UCSD-AML1 (cell line): Measurements from ENCODE around the gene COL13A1.

ENCODE experiments used
- DNase-seq: peaks from one replicate; lab custom pipeline; 2025; ENCODE audit not compliant: unreplicated experiment; lab: John Stamatoyannopoulos, UW

COL13A1 gene

GRCh38 chr10:69938541-69938991 lies 136.9 kb downstream of the COL13A1 start:
- DNase-seq: no peak

- no peak for DNase-seq
Measured at GRCh38 chr10:69939061-69939460, 137.4 kb downstream of the COL13A1 start.

- no peak for DNase-seq
Measured at GRCh38 chr10:69939481-69939880, 137.8 kb downstream of the COL13A1 start.

- no peak for DNase-seq
Measured at GRCh38 chr10:69941730-69942129, 140.0 kb downstream of the COL13A1 start.

GRCh38 chr10:69943292-69943820 lies 141.7 kb downstream of the COL13A1 start:
- DNase-seq: no peak

GRCh38 chr10:69944761-69945160 lies 143.1 kb downstream of the COL13A1 start:
- no peak for DNase-seq

- DNase-seq: no peak
Measured at GRCh38 chr10:69948261-69948660, 146.6 kb downstream of the COL13A1 start.

GRCh38 chr10:69949770-69950169 lies 148.1 kb downstream of the COL13A1 start:
- no peak for DNase-seq

- no peak for DNase-seq
Measured at GRCh38 chr10:69951658-69952057, 150.0 kb downstream of the COL13A1 start.

- DNase-seq: no peak
Measured at GRCh38 chr10:69952069-69952800, 150.5 kb downstream of the COL13A1 start.

GRCh38 chr10:69952821-69953221 lies 151.1 kb downstream of the COL13A1 start:
- DNase-seq: no peak

GRCh38 chr10:69953851-69954250 lies 152.1 kb downstream of the COL13A1 start:
- DNase-seq: no peak

- no peak for DNase-seq
Measured at GRCh38 chr10:69955211-69955805, 153.6 kb downstream of the COL13A1 start.

- no peak for DNase-seq
Measured at GRCh38 chr10:69955897-69956740, 154.4 kb downstream of the COL13A1 start.

GRCh38 chr10:69956741-69957230 lies 155.1 kb downstream of the COL13A1 start:
- no peak for DNase-seq

- no peak for DNase-seq
Measured at GRCh38 chr10:69957241-69957885, 155.7 kb downstream of the COL13A1 start.

GRCh38 chr10:69957886-69958555 lies 156.3 kb downstream of the COL13A1 start:
- no peak for DNase-seq

- no peak for DNase-seq
Measured at GRCh38 chr10:69958556-69958902, 156.8 kb downstream of the COL13A1 start.

GRCh38 chr10:69959911-69960310 lies 158.2 kb downstream of the COL13A1 start:
- DNase-seq: no peak

- no peak for DNase-seq
Measured at GRCh38 chr10:69960606-69960987, 158.9 kb downstream of the COL13A1 start.
